CD8-positive, alpha-beta memory T cell (primary cell): Measurements from ENCODE around the gene ZFYVE9. TPM values are rescaled to one million over a fixed set of nuclear protein-coding genes. Genes with fewer than 3 reads are reported as not detected.
"Not testable (repeated sequence)": the region's sequence is repeated elsewhere in the genome, so short reads cannot be mapped to it uniquely, and the experiment has no call there.

Experiments
- CTCF ChIA-PET: fragments of 350-600 bp; sonication (Branson Sonifier 250); formaldehyde crosslinking; loops from one replicate; lab custom pipeline; 2021; ENCODE audit warnings: antibody characterized with exemption; lab: Charles Lee
- POLR2A ChIA-PET: fragments of 350-600 bp; sonication (Branson Sonifier 250); formaldehyde crosslinking; loops from one replicate; lab custom pipeline; 2021; ENCODE audit warnings: antibody characterized with exemption; lab: Charles Lee
- DNase-seq, 5 donors: peaks; one replicate each; pipeline versions ENCODE4 v3.0.0 to v3.0.0-alpha.2; 2020 to 2022; ENCODE audit warnings: mixed read lengths in 1 of 5
- H3K27ac ChIP-seq: one replicate; pipeline ENCODE4 v1.7.0; 2013; ENCODE audit warnings: low read depth, mild to moderate bottlenecking, low read length, moderate library complexity
- H3K27me3 ChIP-seq: 2 replicates; pipeline ENCODE4 v1.7.0; 2013; ENCODE audit warnings: low read length, mild to moderate bottlenecking; ENCODE audit not compliant: insufficient read depth, poor library complexity, severe bottlenecking
- H3K36me3 ChIP-seq: 2 replicates; pipeline ENCODE4 v1.7.0; 2013; ENCODE audit warnings: mild to moderate bottlenecking, low read length, moderate library complexity; ENCODE audit not compliant: insufficient read depth
- H3K4me1 ChIP-seq: 2 replicates; pipeline ENCODE4 v1.7.0; 2013; ENCODE audit warnings: mild to moderate bottlenecking, low read length, moderate library complexity; ENCODE audit not compliant: insufficient read depth
- H3K4me3 ChIP-seq: 2 replicates; pipeline ENCODE4 v1.7.0; 2013; ENCODE audit warnings: mild to moderate bottlenecking, low read length
- H3K9me3 ChIP-seq: 2 replicates; pipeline ENCODE4 v1.7.0; 2013; ENCODE audit warnings: mild to moderate bottlenecking, low read length
- H3K27ac Mint-ChIP-seq, 8 donors: one replicate each; pipeline ENCODE4 v1.8.0; 2020 to 2021; ENCODE audit warnings: mixed read lengths in 8 of 8, mild to moderate bottlenecking in 6 of 8, inconsistent platforms in 3 of 8, moderate library complexity in 3 of 8
- H3K27me3 Mint-ChIP-seq, 2 donors: one replicate each; pipeline ENCODE4 v1.8.0; 2020 to 2021; ENCODE audit warnings: mixed read lengths in 2 of 2, mild to moderate bottlenecking in 1 of 2, moderate library complexity in 1 of 2
- H3K36me3 Mint-ChIP-seq, 3 donors: one replicate each; pipeline ENCODE4 v1.8.0; 2020 to 2021; ENCODE audit warnings: mixed read lengths in 3 of 3, inconsistent platforms in 1 of 3, mild to moderate bottlenecking in 1 of 3
- H3K4me1 Mint-ChIP-seq, 3 donors: one replicate each; pipeline ENCODE4 v1.8.0; 2020 to 2021; ENCODE audit warnings: mixed read lengths in 3 of 3, inconsistent platforms in 1 of 3, mild to moderate bottlenecking in 1 of 3
- H3K4me3 Mint-ChIP-seq, 7 donors: one replicate each; pipeline ENCODE4 v1.8.0; 2020 to 2021; ENCODE audit warnings: mixed read lengths in 7 of 7, mild to moderate bottlenecking in 6 of 7, moderate library complexity in 4 of 7, inconsistent platforms in 2 of 7
- H3K9me3 Mint-ChIP-seq, 5 donors: one replicate each; pipeline ENCODE4 v1.8.0; 2020 to 2022; ENCODE audit warnings: mixed read lengths in 5 of 5, mild to moderate bottlenecking in 3 of 5, moderate library complexity in 2 of 5, inconsistent platforms in 1 of 5
- polyA plus RNA-seq: library from polyadenylated mRNA; unstranded; fragments of 300-500 nt; fragmentation: Illumina TruSeq; gene quantifications from one replicate; pipeline ENCODE4 v1.2.3, GENCODE V29; 2021
- total RNA-seq, 2 experiments: library from RNA; stranded (reverse); gene quantifications; one replicate each; pipeline ENCODE4 v1.2.3, GENCODE V29; 2021

The ZFYVE9 gene
- total and polyA plus RNA-seq, 3 experiments from 2014 or later, result 3.2 to 4.7 (median 4.4) TPM

DNA sequence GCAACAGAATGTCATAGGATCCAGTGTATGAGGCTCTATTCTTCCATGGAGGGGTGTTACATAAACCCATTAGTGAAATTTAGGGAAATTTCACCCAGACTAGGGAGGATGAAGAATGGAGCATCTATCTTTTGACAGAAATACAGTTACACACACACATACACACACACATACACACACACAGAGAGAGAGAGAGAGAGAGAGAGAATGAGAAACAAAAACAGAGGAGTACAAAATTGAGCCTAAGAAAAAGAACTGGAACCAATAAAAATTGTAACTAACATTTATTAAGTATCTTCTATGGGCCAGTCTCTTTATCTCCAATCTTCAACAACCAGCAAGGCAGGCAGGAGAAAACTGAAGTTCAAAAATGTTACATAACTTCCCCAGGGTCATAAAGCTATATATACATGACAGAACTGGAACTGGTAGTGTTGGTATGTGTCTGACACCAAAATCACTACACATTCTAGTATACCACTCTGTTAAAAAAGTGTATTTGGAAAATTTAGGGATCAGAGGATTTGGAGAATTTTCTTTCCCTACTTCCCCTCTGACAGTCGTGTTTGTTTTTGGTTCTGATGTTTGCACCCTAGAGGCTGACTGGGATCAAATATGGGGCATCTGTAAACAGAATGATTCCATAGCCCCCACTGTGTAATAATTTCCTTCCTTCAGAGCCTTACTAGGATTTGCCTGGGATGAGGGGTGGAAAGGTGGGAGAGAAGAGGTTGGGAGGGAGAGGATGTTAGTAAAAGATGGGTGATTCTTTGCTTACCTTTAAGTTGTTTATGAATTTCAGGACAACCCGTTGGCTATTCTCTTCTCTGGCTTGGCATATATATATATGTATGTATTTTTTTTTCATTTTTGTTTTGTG, 1.0 kb upstream of the ZFYVE9 start:
- Mint-ChIP-seq H3K9me3 (no peaks in the 10 kb centered on the region), H3K36me3 (peaks cover 0 to 6% (median 0%) of the 10 kb centered on the region in 3 donors), H3K4me1 (peaks cover 32 to 53% (median 39%) of the 10 kb centered on the region in 3 donors), H3K4me3 (peak overlapping the region; percentile 79 to 91 (median 85)), H3K27me3 (peaks cover 2 to 9% of the 10 kb centered on the region in 2 donors), H3K27ac (peak overlapping the region; percentile 45 to 89 (median 78))
- Histone ChIP-seq H3K4me3 (no peak overlapping the region), H3K27ac (no peak overlapping the region), H3K4me1 (peaks cover 25% of the 10 kb centered on the region), H3K9me3 (no peaks in the 10 kb centered on the region), H3K27me3 (no peaks in the 10 kb centered on the region), H3K36me3 (no peaks in the 10 kb centered on the region)
- ChIA-PET POLR2A (no interaction called here), CTCF (interaction anchor here (1.0 kb wide), 1 partner anchor 263 kb away, joined by 3 read pairs; the partner anchor contains the start of genes ORC1 and PRPF38A)
- DNase-seq, result peak in 1 of 5 donors; percentile 4

GRCh38 chr1:52142220-52143183, 613 bp downstream of the ZFYVE9 start:
- Histone ChIP-seq H3K27me3 (no peaks in the 10 kb centered on the region), H3K4me3 (peak overlapping the region; percentile 63), H3K9me3 (no peaks in the 10 kb centered on the region), H3K4me1 (peaks cover 25% of the 10 kb centered on the region), H3K36me3 (no peaks in the 10 kb centered on the region), H3K27ac (peak overlapping the region; percentile 55)
- H3K4me1 Mint-ChIP-seq, result peaks cover 32 to 55% (median 39%) of the 10 kb centered on the region in 3 donors
- ChIA-PET CTCF (interaction anchor here (1.0 to 1.1 kb wide), 2 partner anchors 155 to 157 kb away, joined by 3 to 5 read pairs; no protein-coding TSS in a partner anchor), POLR2A (interaction anchor here (0.5 to 0.6 kb wide), 2 partner anchors 131 to 223 kb away, joined by 4 to 5 read pairs; no protein-coding TSS in a partner anchor)
- peaks cover 2 to 9% of the 10 kb centered on the region in 2 donors for H3K27me3 Mint-ChIP-seq
- H3K4me3 Mint-ChIP-seq, result peak overlapping the region; percentile 87 to 95 (median 91)
- peak in 3 of 5 donors; percentile 21 to 57 (median 44) for DNase-seq
- no peaks in the 10 kb centered on the region for H3K9me3 Mint-ChIP-seq
- peaks cover 0 to 6% (median 0%) of the 10 kb centered on the region in 3 donors for H3K36me3 Mint-ChIP-seq
- H3K27ac Mint-ChIP-seq, result peak overlapping the region; percentile 12 to 90 (median 78)

GRCh38 chr1:52145137-52145536, 3.2 kb downstream of the ZFYVE9 start:
- H3K27me3 ChIP-seq, result no peaks in the 10 kb centered on the region
- H3K4me3 Mint-ChIP-seq, result peak overlapping the region in 1 of 7 donors; percentile 64
- POLR2A ChIA-PET, result no interaction called here

GRCh38 chr1:52150445-52150844, 8.6 kb downstream of the ZFYVE9 start:
- H3K9me3 ChIP-seq, H3K36me3 ChIP-seq, H3K4me1 ChIP-seq, H3K27me3 ChIP-seq, CTCF ChIA-PET, H3K27me3 Mint-ChIP-seq, H3K36me3 Mint-ChIP-seq, H3K4me3 ChIP-seq, H3K9me3 Mint-ChIP-seq, H3K27ac Mint-ChIP-seq, H3K27ac ChIP-seq, POLR2A ChIA-PET, H3K4me3 Mint-ChIP-seq, DNase-seq: not testable (repeated sequence)
- peaks cover 0 to 14% (median 2%) of the 10 kb centered on the region in 3 donors for H3K4me1 Mint-ChIP-seq

More at GRCh38 chr1:52145137-52145536, 3.2 kb downstream of the ZFYVE9 start:
- Mint-ChIP-seq H3K27me3 (peaks cover 2 to 5% of the 10 kb centered on the region in 2 donors), H3K27ac (peak overlapping the region in 2 of 8 donors; percentile 1 to 41), H3K36me3 (peaks cover 0 to 6% (median 0%) of the 10 kb centered on the region in 3 donors), H3K9me3 (no peaks in the 10 kb centered on the region), H3K4me1 (peaks cover 27 to 44% (median 27%) of the 10 kb centered on the region in 3 donors)
- CTCF ChIA-PET, result no interaction called here
- Histone ChIP-seq H3K27ac (no peak overlapping the region), H3K4me1 (peaks cover 15% of the 10 kb centered on the region), H3K9me3 (no peaks in the 10 kb centered on the region), H3K36me3 (no peaks in the 10 kb centered on the region), H3K4me3 (no peak overlapping the region)
- no peak for DNase-seq

- Mint-ChIP-seq H3K36me3 (peaks cover 0 to 2% (median 0%) of the 10 kb centered on the region in 3 donors), H3K27me3 (no peaks in the 10 kb centered on the region), H3K27ac (no peak overlapping the region), H3K9me3 (no peaks in the 10 kb centered on the region), H3K4me3 (no peak overlapping the region), H3K4me1 (peaks cover 0 to 19% (median 2%) of the 10 kb centered on the region in 3 donors)
- no peaks in the 10 kb centered on the region for H3K9me3 ChIP-seq
- H3K4me3 ChIP-seq, result no peak overlapping the region
- H3K4me1 ChIP-seq, result no peaks in the 10 kb centered on the region
- no peaks in the 10 kb centered on the region for H3K36me3 ChIP-seq
- POLR2A ChIA-PET, result interaction anchor here (0.7 kb wide), 1 partner anchor 93 kb away, joined by 7 read pairs; no protein-coding TSS in a partner anchor
- DNase-seq, result no peak
- CTCF ChIA-PET, result interaction anchor here (0.7 kb wide), 1 partner anchor 27 kb away, joined by 3 read pairs; no protein-coding TSS in a partner anchor
- H3K27me3 ChIP-seq, result no peaks in the 10 kb centered on the region
- H3K27ac ChIP-seq, result no peak overlapping the region
Observed at GRCh38 chr1:52150946-52151345, 9.1 kb downstream of the ZFYVE9 start.

GRCh38 chr1:52152572-52152971, 10.7 kb downstream of the ZFYVE9 start:
- H3K4me1 ChIP-seq, result no peaks in the 10 kb centered on the region
- no peak for DNase-seq
- ChIA-PET POLR2A (no interaction called here), CTCF (no interaction called here)
- no peak overlapping the region for H3K27ac ChIP-seq
- Mint-ChIP-seq H3K9me3 (no peaks in the 10 kb centered on the region), H3K4me3 (no peak overlapping the region), H3K36me3 (peaks cover 0 to 2% (median 0%) of the 10 kb centered on the region in 3 donors), H3K4me1 (peaks cover 0 to 16% (median 2%) of the 10 kb centered on the region in 3 donors), H3K27ac (no peak overlapping the region), H3K27me3 (peaks cover 0 to under 1% of the 10 kb centered on the region in 2 donors)
- no peaks in the 10 kb centered on the region for H3K36me3 ChIP-seq
- H3K4me3 ChIP-seq, result no peak overlapping the region
- no peaks in the 10 kb centered on the region for H3K9me3 ChIP-seq
- no peaks in the 10 kb centered on the region for H3K27me3 ChIP-seq

GRCh38 chr1:52153010-52153409, 11.1 kb downstream of the ZFYVE9 start:
- POLR2A ChIA-PET, result no interaction called here
- peaks cover 0 to 18% (median 1%) of the 10 kb centered on the region in 3 donors for H3K4me1 Mint-ChIP-seq

More at GRCh38 chr1:52153010-52153409, 11.1 kb downstream of the ZFYVE9 start:
- no peak for DNase-seq
- Mint-ChIP-seq H3K27ac (no peak overlapping the region), H3K36me3 (peaks cover 0 to 2% (median 0%) of the 10 kb centered on the region in 3 donors), H3K9me3 (no peaks in the 10 kb centered on the region), H3K27me3 (peaks cover 0 to 1% of the 10 kb centered on the region in 2 donors), H3K4me3 (peak overlapping the region in 1 of 7 donors; percentile 6)
- H3K9me3 ChIP-seq, result no peaks in the 10 kb centered on the region
- no peaks in the 10 kb centered on the region for H3K4me1 ChIP-seq
- H3K36me3 ChIP-seq, result no peaks in the 10 kb centered on the region
- no peak overlapping the region for H3K4me3 ChIP-seq
- no peaks in the 10 kb centered on the region for H3K27me3 ChIP-seq
- no peak overlapping the region for H3K27ac ChIP-seq
- CTCF ChIA-PET, result no interaction called here
